B cell (primary cell): ENCODE data around the gene NME5. TPM values are rescaled to one million over a fixed set of nuclear protein-coding genes. Genes with fewer than 3 reads are reported as not detected.

Experiments used
- ATAC-seq: fragments of 200-7000 bp; cut with Tn5 transposase; one replicate; pipeline ENCODE4 v1.10.0; 2021; ENCODE audit warnings: low read depth, mild to moderate bottlenecking, moderate number of reproducible peaks, moderate library complexity
- CTCF ChIA-PET: fragments of 350-600 bp; sonication (Branson Sonifier 250); formaldehyde crosslinking; loops from one replicate; lab custom pipeline; 2021; ENCODE audit warnings: antibody characterized with exemption, inconsistent platforms; lab: Charles Lee
- POLR2A ChIA-PET: fragments of 350-600 bp; sonication (Branson Sonifier 250); formaldehyde crosslinking; loops from one replicate; lab custom pipeline; 2021; ENCODE audit warnings: antibody characterized with exemption; lab: Charles Lee
- DNase-seq: peaks from one replicate; pipeline ENCODE4 v3.0.0; 2013
- H2AFZ ChIP-seq: 2 replicates; pipeline ENCODE4 v1.6.1; 2012; ENCODE audit warnings: mild to moderate bottlenecking, low read depth, low read length; ENCODE audit not compliant: insufficient read depth, poor library complexity, severe bottlenecking
- H3K27ac ChIP-seq, 2 donors: 1 replicate in 1 of 2; 2 replicates in 1 of 2; pipeline ENCODE4 v1.5.1; 2012 to 2013; ENCODE audit warnings: low read length in 2 of 2, mild to moderate bottlenecking in 2 of 2, moderate library complexity in 1 of 2
- H3K27me3 ChIP-seq, 4 experiments: fragments of 200-600 bp in 1 of 4; sonication (generic) in 1 of 4; replicated peaks in 1 of 4; 1 replicate in 2 of 4; 2 replicates in 2 of 4; pipeline versions ENCODE4 v1.6.1 to v1.7.0; 2013 to 2016; ENCODE audit warnings: low read length in 3 of 4, mild to moderate bottlenecking in 2 of 4, mixed read lengths in 1 of 4, moderate library complexity in 1 of 4; ENCODE audit not compliant: insufficient read depth in 4 of 4, control insufficient read depth in 3 of 4; ENCODE audit errors: control extremely low read depth in 1 of 4
- H3K36me3 ChIP-seq, 2 experiments: replicated peaks in 1 of 2; 1 replicate in 1 of 2; 2 replicates in 1 of 2; pipeline versions ENCODE4 v1.6.1 to v1.7.1; 2013; ENCODE audit warnings: low read length in 1 of 2; ENCODE audit not compliant: insufficient read depth in 2 of 2, control insufficient read depth in 1 of 2; ENCODE audit errors: control extremely low read depth in 1 of 2, extremely low read depth in 1 of 2
- H3K4me1 ChIP-seq, 2 donors: fragments of 200-600 bp in 1 of 2; sonication (generic) in 1 of 2; 1 replicate in 1 of 2; 2 replicates in 1 of 2; pipeline versions ENCODE4 v1.5.1 to v1.6.1; 2013 to 2017; ENCODE audit warnings: low read length in 2 of 2; ENCODE audit not compliant: control insufficient read depth in 2 of 2, insufficient read depth in 2 of 2
- H3K4me2 ChIP-seq: replicated peaks from 2 replicates; pipeline ENCODE3; 2012; ENCODE audit warnings: mild to moderate bottlenecking, low read depth, low read length; ENCODE audit not compliant: poor library complexity, severe bottlenecking
- H3K4me3 ChIP-seq, 5 experiments: fragments of 200-600 bp in 1 of 5; sonication (generic) in 1 of 5; 1 replicate in 3 of 5; 2 replicates in 2 of 5; pipeline versions ENCODE4 v1.5.1 to v1.7.0; 2011 to 2016; ENCODE audit warnings: low read length in 4 of 5, mild to moderate bottlenecking in 4 of 5, low read depth in 2 of 5, control low read depth in 1 of 5, moderate library complexity in 1 of 5; ENCODE audit not compliant: insufficient read depth in 1 of 5; ENCODE audit errors: control extremely low read depth in 1 of 5, extremely low read depth in 1 of 5
- H3K79me2 ChIP-seq: fragments of 200-600 bp; sonication (generic); one replicate; pipeline ENCODE4 v1.6.0; 2016; ENCODE audit warnings: low read length; ENCODE audit not compliant: control insufficient read depth, insufficient read depth
- H3K9ac ChIP-seq: fragments of 200-600 bp; sonication (generic); 2 replicates; pipeline ENCODE4 v1.6.1; 2017; ENCODE audit warnings: mild to moderate bottlenecking, low read length, moderate library complexity
- H3K9me3 ChIP-seq, 3 donors: one replicate each; pipeline versions ENCODE4 v1.6.1 to v1.7.1; 2013; ENCODE audit warnings: low read length in 2 of 3; ENCODE audit not compliant: control insufficient read depth in 2 of 3, insufficient read depth in 1 of 3; ENCODE audit errors: control extremely low read depth in 1 of 3
- H4K20me1 ChIP-seq: 2 replicates; pipeline ENCODE4 v1.6.0; 2012; ENCODE audit warnings: mild to moderate bottlenecking, low read length; ENCODE audit not compliant: insufficient read depth, control insufficient read depth, poor library complexity, severe bottlenecking
- H3K27ac Mint-ChIP-seq: one replicate; pipeline ENCODE4 v1.8.0; 2021; ENCODE audit warnings: mixed read lengths
- H3K27me3 Mint-ChIP-seq: one replicate; pipeline ENCODE4 v1.8.0; 2021; ENCODE audit warnings: mixed read lengths
- H3K4me1 Mint-ChIP-seq: one replicate; pipeline ENCODE4 v1.8.0; 2021; ENCODE audit warnings: mixed read lengths
- H3K4me3 Mint-ChIP-seq: one replicate; pipeline ENCODE4 v1.8.0; 2021; ENCODE audit warnings: mixed read lengths
- H3K9me3 Mint-ChIP-seq: one replicate; pipeline ENCODE4 v1.8.0; 2022; ENCODE audit warnings: mixed read lengths; ENCODE audit not compliant: insufficient read depth
- CTCF ChIP-seq: fragments of 200-600 bp; IDR thresholded peaks from one replicate; pipeline ENCODE4 v1.8.0; 2022; ENCODE audit warnings: antibody characterized with exemption, mild to moderate bottlenecking
- EZH2 ChIP-seq: IDR thresholded peaks from 2 replicates; pipeline ENCODE4 v1.6.1; 2012; ENCODE audit warnings: borderline replicate concordance, low read depth, mild to moderate bottlenecking, moderate library complexity, low read length; ENCODE audit not compliant: insufficient read depth, poor library complexity, severe bottlenecking
- WGBS: methylation state at CpG from one replicate; pipeline ENCODE4 v1.1.5; 2013; ENCODE audit warnings: missing lambda C conversion rate; ENCODE audit not compliant: insufficient coverage; 5-methylcytosine and 5-hydroxymethylcytosine counted together
- intact Hi-C: fragments of 100-400 bp; cut with micrococcal nuclease; formaldehyde crosslinking; loops from one replicate; pipeline ENCODE4 v1.10.0; 2022
- polyA plus RNA-seq: library from polyadenylated mRNA; depleted of rRNA; stranded (reverse); fragments of >200 nt; gene quantifications from 2 replicates; pipeline ENCODE4 v1.2.3, GENCODE V29; 2012
- total RNA-seq, 2 donors: library from RNA; stranded (reverse); fragments of 120-200 nt in 1 of 2; gene quantifications; 1 replicate in 1 of 2; 2 replicates in 1 of 2; pipeline versions ENCODE4 v1.2.3 to v1.2.4, GENCODE V29; 2013 to 2022

Gene NME5
- total and polyA plus RNA-seq, 2 donors (not counting 1 experiment from before 2014, with no cell fraction given) = not detected

- Mint-ChIP-seq H3K27me3 (peaks cover 11% of the 10 kb centered on the region), H3K9me3 (no peaks in the 10 kb centered on the region), H3K4me3 (no peak overlapping the region), H3K4me1 (peaks cover 24% of the 10 kb centered on the region), H3K27ac (no peak overlapping the region)
- intact Hi-C loops = no loop called here
- no peaks in the 10 kb centered on the region for H4K20me1 ChIP-seq
- H3K27me3 ChIP-seq = peaks cover 0 to 5% (median 0%) of the 10 kb centered on the region in 4 experiments
- H3K27ac ChIP-seq = no peak overlapping the region
- WGBS = 100% methylated on average over 1 of the region's 6 CpGs
- POLR2A ChIA-PET = no interaction called here
- H3K36me3 ChIP-seq = no peaks in the 10 kb centered on the region
- H3K79me2 ChIP-seq = no peaks in the 10 kb centered on the region
- no peak overlapping the region for H3K9ac ChIP-seq
- ATAC-seq = no peak
- peaks cover 13 to 16% of the 10 kb centered on the region in 2 donors for H3K4me1 ChIP-seq
- no peak for DNase-seq
- no peak overlapping the region for H2AFZ ChIP-seq
- no peak overlapping the region for H3K4me2 ChIP-seq
- no peak overlapping the region for H3K4me3 ChIP-seq
- TF ChIP-seq EZH2 (no peak), CTCF (no peak)
- no peaks in the 10 kb centered on the region for H3K9me3 ChIP-seq
- CTCF ChIA-PET = interaction anchor here (1.1 kb wide), 1 partner anchor 21 kb away, joined by 3 read pairs; no protein-coding TSS in a partner anchor
These were observed 33.5 kb downstream of the NME5 start for GRCh38 chr5:138105709-138106108.

DNA sequence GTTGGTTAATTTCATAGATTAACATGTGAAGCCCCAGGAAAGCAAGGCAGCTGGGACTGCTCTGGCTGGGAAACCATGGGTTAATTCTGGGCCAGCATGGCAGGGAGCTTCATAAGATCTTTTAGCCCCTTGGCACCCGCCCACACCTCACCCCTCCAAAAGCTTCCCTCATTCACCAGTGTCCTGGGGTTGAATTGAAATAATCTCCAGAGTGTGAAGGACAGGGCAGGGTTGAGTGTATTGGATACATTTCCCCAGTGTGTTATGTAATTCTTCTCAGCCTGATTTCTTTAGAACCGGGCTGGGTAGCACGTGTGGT lies 36.0 kb downstream of the NME5 start:
- no CpG with 5 or more reads among the region's 3 CpGs for WGBS
- H3K36me3 ChIP-seq = no peaks in the 10 kb centered on the region
- H3K4me3 ChIP-seq = no peak overlapping the region
- H3K4me2 ChIP-seq = peak overlapping the region; percentile 52
- no peaks in the 10 kb centered on the region for H3K27me3 ChIP-seq
- DNase-seq = no peak
- POLR2A ChIA-PET = no interaction called here
- H4K20me1 ChIP-seq = no peaks in the 10 kb centered on the region
- intact Hi-C loops = loop anchor here (2.0 kb wide), 1 partner anchor 20 kb away; no protein-coding TSS in a partner anchor
- peak overlapping the region in 1 of 2 donors; percentile 32 for H3K27ac ChIP-seq
- CTCF ChIA-PET = interaction anchor here (0.7 to 2.5 kb wide), 7 partner anchors 22 to 325 kb away, joined by 3 to 17 read pairs (median 4); partner anchors contain the start of gene KDM3B
- H3K9me3 Mint-ChIP-seq = no peaks in the 10 kb centered on the region
- ATAC-seq = peak; percentile 18
- H3K4me1 ChIP-seq = peaks cover 13 to 16% of the 10 kb centered on the region in 2 donors
- peaks cover 13% of the 10 kb centered on the region for H3K27me3 Mint-ChIP-seq
- no peak overlapping the region for H3K4me3 Mint-ChIP-seq
- H3K9me3 ChIP-seq = no peaks in the 10 kb centered on the region
- H3K4me1 Mint-ChIP-seq = peaks cover 24% of the 10 kb centered on the region
- H3K27ac Mint-ChIP-seq = peak overlapping the region; percentile 70
- no peak overlapping the region for H3K9ac ChIP-seq
- no peaks in the 10 kb centered on the region for H3K79me2 ChIP-seq
- H2AFZ ChIP-seq = peak overlapping the region; percentile 4
- TF ChIP-seq CTCF = no peak
